ENCODE results near the gene CYP1A2. TPM values are rescaled to one million over a fixed set of nuclear protein-coding genes. Genes with fewer than 3 reads are reported as not detected.

Gene CYP1A2
- polyA plus RNA-seq, 3 donors, result not detected

DNA sequence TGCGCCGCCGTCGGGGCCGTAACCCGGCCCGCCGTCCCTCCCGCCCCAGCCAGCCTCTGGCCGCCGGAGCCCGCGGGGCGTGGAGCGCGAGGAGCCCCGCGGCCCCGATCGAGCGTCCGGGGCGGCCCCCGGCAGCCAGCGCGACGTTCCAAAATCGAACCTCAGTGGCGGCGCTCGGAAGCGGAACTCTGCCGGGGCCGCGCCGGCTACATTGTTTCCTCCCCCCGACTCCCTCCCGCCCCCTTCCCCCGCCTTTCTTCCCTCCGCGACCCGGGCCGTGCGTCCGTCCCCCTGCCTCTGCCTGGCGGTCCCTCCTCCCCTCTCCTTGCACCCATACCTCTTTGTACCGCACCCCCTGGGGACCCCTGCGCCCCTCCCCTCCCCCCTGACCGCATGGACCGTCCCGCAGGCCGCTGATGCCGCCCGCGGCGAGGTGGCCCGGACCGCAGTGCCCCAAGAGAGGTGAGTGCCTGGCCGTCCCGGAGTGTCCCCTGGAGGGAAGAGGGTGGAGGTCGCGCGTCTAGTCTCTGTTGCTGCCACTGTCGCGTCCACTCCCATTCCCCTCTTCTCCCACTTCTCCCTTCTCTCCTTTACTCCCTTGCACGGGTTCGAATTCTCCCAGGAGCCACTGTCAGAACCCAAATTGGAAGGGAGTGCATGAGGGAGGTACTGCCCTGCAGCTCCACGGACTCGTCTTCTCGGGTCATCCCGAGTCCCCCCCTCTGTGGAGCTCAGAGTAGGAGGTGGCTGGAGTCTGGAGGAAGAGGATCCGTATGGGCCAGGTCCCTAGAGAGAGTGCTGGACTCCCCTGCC is 33.8 kb downstream of the CYP1A2 start:
- H3K4me1 ChIP-seq (ENCODE audit: control insufficient read depth in 1 of 2, insufficient read depth in 2 of 2, low read length in 2 of 2), result peaks cover 84 to 89% of the 10 kb centered on the region in 2 donors
- Mint-ChIP-seq H3K4me1 (peaks cover 81% of the 10 kb centered on the region), H3K27me3 (ENCODE audit: low read depth in 3 of 3) (peaks cover 0 to 3% (median 0%) of the 10 kb centered on the region in 3 donors), H3K36me3 (peaks cover 19 to 26% of the 10 kb centered on the region in 2 donors), H3K4me3 (peak overlapping the region; percentile 95 to 97), H3K27ac (peak overlapping the region; percentile 93 to 99 (median 95)), H3K9me3 (peaks cover 0 to 3% (median 0%) of the 10 kb centered on the region in 7 donors)
- H3K36me3 ChIP-seq (replicated peaks in 1 of 2; ENCODE audit: control insufficient read depth in 1 of 2, insufficient read depth in 2 of 2, low read length in 2 of 2), result peaks cover 5 to 7% of the 10 kb centered on the region in 2 donors
- peak overlapping the region; percentile 93 for H3K4me2 ChIP-seq (replicated peaks; ENCODE audit: extremely low read depth, low read length, poor library complexity, severe bottlenecking)
- WGBS (ENCODE audit: insufficient coverage), result 0% methylated on average over 30 of the region's 72 CpGs
- H3K27me3 ChIP-seq (ENCODE audit: control insufficient read depth in 2 of 2, insufficient read depth in 2 of 2, low read length in 2 of 2), result no peaks in the 10 kb centered on the region
- H3K9ac ChIP-seq (ENCODE audit: insufficient read depth, low read length, poor library complexity, severe bottlenecking), result peak overlapping the region; percentile 87
- H2AFZ ChIP-seq (ENCODE audit: insufficient read depth, low read depth, low read length, poor library complexity, severe bottlenecking), result no peak overlapping the region
- H4K20me1 ChIP-seq (ENCODE audit: insufficient read depth, low read length), result peaks cover 12% of the 10 kb centered on the region
- intact Hi-C loops (cut with micrococcal nuclease), result loop anchor here in 1 of 2 donors (1.0 kb wide), 1 partner anchor 7 kb away; no protein-coding TSS in a partner anchor
- peak overlapping the region; percentile 96 to 97 for H3K27ac ChIP-seq (ENCODE audit: low read depth in 1 of 2, low read length in 2 of 2)
- DNase-seq, result peak; percentile 56 to 64 (median 63)
- no peaks in the 10 kb centered on the region for H3K9me3 ChIP-seq (replicated peaks in 1 of 2; ENCODE audit: control insufficient read depth in 1 of 2, insufficient read depth in 1 of 2, low read length in 2 of 2)
- H3K79me2 ChIP-seq (ENCODE audit: insufficient read depth, low read length), result peaks cover 63% of the 10 kb centered on the region
- TF ChIP-seq, protein P1, sequence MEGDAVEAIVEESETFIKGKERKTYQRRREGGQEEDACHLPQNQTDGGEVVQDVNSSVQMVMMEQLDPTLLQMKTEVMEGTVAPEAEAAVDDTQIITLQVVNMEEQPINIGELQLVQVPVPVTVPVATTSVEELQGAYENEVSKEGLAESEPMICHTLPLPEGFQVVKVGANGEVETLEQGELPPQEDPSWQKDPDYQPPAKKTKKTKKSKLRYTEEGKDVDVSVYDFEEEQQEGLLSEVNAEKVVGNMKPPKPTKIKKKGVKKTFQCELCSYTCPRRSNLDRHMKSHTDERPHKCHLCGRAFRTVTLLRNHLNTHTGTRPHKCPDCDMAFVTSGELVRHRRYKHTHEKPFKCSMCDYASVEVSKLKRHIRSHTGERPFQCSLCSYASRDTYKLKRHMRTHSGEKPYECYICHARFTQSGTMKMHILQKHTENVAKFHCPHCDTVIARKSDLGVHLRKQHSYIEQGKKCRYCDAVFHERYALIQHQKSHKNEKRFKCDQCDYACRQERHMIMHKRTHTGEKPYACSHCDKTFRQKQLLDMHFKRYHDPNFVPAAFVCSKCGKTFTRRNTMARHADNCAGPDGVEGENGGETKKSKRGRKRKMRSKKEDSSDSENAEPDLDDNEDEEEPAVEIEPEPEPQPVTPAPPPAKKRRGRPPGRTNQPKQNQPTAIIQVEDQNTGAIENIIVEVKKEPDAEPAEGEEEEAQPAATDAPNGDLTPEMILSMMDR (IDR thresholded peaks at IDR 0.05), result no peak
- H3K4me3 ChIP-seq (replicated peaks in 1 of 3; ENCODE audit: low read depth in 2 of 3, low read length in 3 of 3), result peak overlapping the region; percentile 91 to 100 (median 92)

DNA sequence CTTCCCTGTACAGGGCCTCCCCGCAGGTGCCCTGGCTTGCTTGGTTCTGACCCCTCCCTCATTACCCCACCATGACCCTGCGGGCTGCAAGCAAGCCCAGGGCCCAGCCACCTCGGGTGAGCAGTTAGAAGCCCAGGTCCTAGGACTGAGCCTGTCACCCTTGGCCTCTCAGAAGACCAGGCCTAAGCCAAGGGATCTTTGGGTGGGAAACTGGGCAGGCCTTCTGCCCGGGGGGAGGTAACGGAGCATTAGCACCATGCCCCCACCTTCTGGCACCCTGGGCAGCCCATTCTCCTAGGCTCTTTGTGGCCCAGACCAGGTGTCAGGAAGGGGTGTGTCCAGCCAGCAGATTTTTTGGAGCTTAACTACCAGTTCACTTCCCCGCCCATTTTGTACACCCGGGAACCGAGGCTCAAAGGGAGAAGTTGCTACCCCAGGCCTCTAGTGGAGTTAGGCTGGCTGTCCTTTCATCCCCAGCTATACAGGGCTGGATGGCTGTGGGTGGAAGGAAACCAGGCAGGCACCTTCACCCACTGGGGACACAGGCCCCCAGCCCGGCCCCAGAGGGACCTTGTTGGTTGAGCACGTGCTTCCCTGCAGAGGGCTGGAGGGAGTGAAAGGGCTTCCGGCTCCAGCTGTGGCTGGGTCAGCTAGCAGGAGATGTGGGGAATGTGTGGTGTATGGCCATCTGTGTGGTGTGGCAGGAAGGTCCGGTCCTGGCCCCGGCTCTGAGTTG is 34.6 kb downstream of the CYP1A2 start:
- Histone ChIP-seq H3K27me3 (ENCODE audit: control insufficient read depth in 2 of 2, insufficient read depth in 2 of 2, low read length in 2 of 2) (no peaks in the 10 kb centered on the region), H3K9me3 (replicated peaks in 1 of 2; ENCODE audit: control insufficient read depth in 1 of 2, insufficient read depth in 1 of 2, low read length in 2 of 2) (no peaks in the 10 kb centered on the region), H3K36me3 (replicated peaks in 1 of 2; ENCODE audit: control insufficient read depth in 1 of 2, insufficient read depth in 2 of 2, low read length in 2 of 2) (peaks cover 5 to 7% of the 10 kb centered on the region in 2 donors), H3K27ac (ENCODE audit: low read depth in 1 of 2, low read length in 2 of 2) (peak overlapping the region; percentile 96 to 97), H3K9ac (ENCODE audit: insufficient read depth, low read length, poor library complexity, severe bottlenecking) (peak overlapping the region; percentile 87), H3K4me3 (replicated peaks in 1 of 3; ENCODE audit: low read depth in 2 of 3, low read length in 3 of 3) (peak overlapping the region; percentile 91 to 100 (median 92)), H3K4me1 (ENCODE audit: control insufficient read depth in 1 of 2, insufficient read depth in 2 of 2, low read length in 2 of 2) (peaks cover 84 to 89% of the 10 kb centered on the region in 2 donors), H2AFZ (ENCODE audit: insufficient read depth, low read depth, low read length, poor library complexity, severe bottlenecking) (no peak overlapping the region), H3K4me2 (replicated peaks; ENCODE audit: extremely low read depth, low read length, poor library complexity, severe bottlenecking) (peak overlapping the region; percentile 93), H3K79me2 (ENCODE audit: insufficient read depth, low read length) (peaks cover 66% of the 10 kb centered on the region), H4K20me1 (ENCODE audit: insufficient read depth, low read length) (peaks cover 19% of the 10 kb centered on the region)
- intact Hi-C loops (cut with micrococcal nuclease), result loop anchor here in 1 of 2 donors (1.0 kb wide), 1 partner anchor 8 kb away; no protein-coding TSS in a partner anchor
- Mint-ChIP-seq H3K4me1 (peaks cover 81% of the 10 kb centered on the region), H3K36me3 (peaks cover 19 to 32% of the 10 kb centered on the region in 2 donors), H3K27me3 (ENCODE audit: low read depth in 3 of 3) (peaks cover 0 to 5% (median 0%) of the 10 kb centered on the region in 3 donors), H3K4me3 (peak overlapping the region; percentile 95 to 97), H3K27ac (peak overlapping the region; percentile 93 to 99 (median 95)), H3K9me3 (peaks cover 0 to 3% (median 0%) of the 10 kb centered on the region in 7 donors)
- peak; percentile 51 to 67 (median 59) for DNase-seq
- WGBS (ENCODE audit: insufficient coverage), result 0% methylated on average over 7 of the region's 13 CpGs
- TF ChIP-seq, protein P1 (IDR thresholded peaks at IDR 0.05), result no peak

Measured in CD14-positive monocyte (primary cell).